PC-3 (cell line): ENCODE results near the gene EXD1.

Source experiments
- CTCF ChIP-seq: fragments of 300-600 bp; sonication (generic); conservative IDR thresholded peaks from 2 replicates; pipeline ENCODE4 v1.5.1; 2017; ENCODE audit warnings: antibody characterized with exemption, low read depth, mild to moderate bottlenecking, low read length
- EZH2 ChIP-seq: fragments of 300-600 bp; sonication (generic); IDR thresholded peaks from one replicate; pipeline ENCODE4 v1.6.1; 2017; ENCODE audit warnings: antibody characterized with exemption, mild to moderate bottlenecking, low read length; ENCODE audit not compliant: unreplicated experiment

- no peak for TF ChIP-seq CTCF
- no peak for TF ChIP-seq EZH2
Observed at GRCh38 chr15:41169781-41170180, 60.8 kb downstream of the EXD1 start.
